ENCODE measurements around the gene C2CD2.

- TF ChIP-seq CTCF (IDR thresholded peaks at IDR 0.05) (no peak), POLR2A (IDR thresholded peaks at IDR 0.05; ENCODE audit: low read depth) (no peak), EP300 (IDR thresholded peaks at IDR 0.05) (no peak), POLR2AphosphoS5 (IDR thresholded peaks at IDR 0.05) (no peak)
Measured at GRCh38 chr21:41927727-41928409, 25.9 kb downstream of the C2CD2 start.

Data from esophagus muscularis mucosa (tissue), 4 donors.